ENCODE measurements around the gene EPG5.
A peak's percentile ranks its signal among the peaks of the same experiment; 100 is the strongest.
"Not testable (repeated sequence)": the region's sequence is repeated elsewhere in the genome, so short reads cannot be mapped to it uniquely, and the experiment has no call there.

Gene EPG5

DNA sequence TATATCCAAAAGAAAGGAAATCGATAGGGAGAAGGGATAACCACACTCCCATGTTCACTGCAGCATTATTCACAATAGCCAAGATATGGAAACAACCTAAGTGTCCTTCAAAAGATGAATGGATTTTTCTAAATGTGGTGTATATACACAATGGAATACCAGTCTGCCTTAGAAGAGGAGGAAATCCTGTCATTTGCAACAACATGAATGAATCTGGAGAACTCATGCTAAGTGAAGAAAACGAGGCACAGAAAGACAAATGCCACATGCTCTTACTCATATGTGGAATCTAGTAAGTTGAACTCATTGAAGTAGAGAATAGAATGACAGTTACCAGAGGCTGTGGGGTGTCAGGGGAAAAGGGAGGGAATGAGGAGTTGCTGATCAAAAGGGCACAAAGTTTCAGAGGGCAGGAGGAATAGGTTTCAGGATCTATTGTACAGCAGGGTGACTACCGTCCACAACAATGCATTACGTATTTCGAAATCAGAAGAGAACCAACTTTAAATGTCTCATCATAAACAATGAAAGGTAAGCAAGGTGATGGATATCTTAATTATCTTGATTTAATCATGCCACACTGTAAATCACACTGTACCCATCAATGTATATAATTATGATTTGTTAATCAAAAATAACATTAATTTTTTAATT lies 95.6 kb downstream of the EPG5 start:
- no peak for DNase-seq (ENCODE audit: low read depth in 2 of 2)

DNA sequence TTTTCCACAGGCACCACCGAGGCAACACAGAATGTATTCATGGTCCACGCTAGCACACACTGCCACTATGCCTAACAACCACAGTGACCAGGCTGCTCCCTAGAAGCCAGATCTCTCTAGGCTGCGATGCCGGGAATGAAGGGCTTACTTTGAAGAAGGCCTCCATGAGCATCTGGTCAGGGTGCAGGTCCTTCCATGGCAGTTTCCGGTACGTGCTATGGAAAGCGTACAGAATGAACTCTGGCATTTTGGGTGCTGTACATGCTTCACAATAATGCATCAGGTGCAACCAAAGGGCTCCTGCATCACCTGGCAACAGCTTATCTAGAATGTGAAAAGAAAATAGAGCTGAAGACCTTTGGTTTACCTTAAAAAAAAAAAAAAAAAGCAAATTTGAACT lies 96.7 kb downstream of the EPG5 start:
- DNase-seq (ENCODE audit: low read depth in 2 of 2), result no peak

DNA sequence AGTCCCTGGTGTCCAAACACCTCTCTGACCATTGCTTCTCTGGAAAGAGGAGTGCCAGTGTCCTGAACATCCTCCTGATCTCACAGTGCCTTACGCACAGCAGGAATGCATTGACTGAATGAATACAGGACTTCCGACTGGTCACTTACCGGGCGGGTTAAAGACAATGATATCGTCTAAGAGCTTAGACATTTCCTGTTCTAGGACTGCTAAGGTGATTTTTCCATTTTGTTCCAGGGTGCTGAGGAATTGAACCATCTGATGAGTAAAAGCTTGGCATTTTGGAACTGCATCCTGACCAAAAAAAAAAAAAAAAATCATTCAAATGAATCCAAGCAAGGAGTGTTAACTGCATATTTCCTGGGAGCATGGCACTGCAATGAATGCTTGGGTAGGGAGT lies 101.7 kb downstream of the EPG5 start:
- DNase-seq (ENCODE audit: low read depth in 2 of 2), result no peak

DNA sequence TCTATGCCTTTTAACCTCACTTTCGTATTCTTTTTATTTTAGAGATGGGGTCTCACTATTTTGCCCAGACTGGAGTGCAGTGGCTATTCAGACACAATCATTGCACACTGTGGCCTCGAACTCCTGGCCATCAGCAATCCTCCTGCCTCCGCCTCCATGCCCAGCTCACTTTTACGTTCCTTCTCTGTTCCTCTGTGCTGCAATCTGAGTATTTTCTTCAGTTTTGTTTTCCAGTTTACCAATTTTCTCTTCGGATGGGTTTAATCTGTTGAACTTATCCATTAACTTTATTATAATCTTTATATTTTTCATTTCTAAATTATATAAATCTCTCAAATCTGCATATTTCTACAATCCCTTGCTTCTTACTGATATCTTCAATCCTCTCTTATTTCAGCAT lies 103.0 kb downstream of the EPG5 start:
- no peak for DNase-seq (ENCODE audit: low read depth in 2 of 2)

DNA sequence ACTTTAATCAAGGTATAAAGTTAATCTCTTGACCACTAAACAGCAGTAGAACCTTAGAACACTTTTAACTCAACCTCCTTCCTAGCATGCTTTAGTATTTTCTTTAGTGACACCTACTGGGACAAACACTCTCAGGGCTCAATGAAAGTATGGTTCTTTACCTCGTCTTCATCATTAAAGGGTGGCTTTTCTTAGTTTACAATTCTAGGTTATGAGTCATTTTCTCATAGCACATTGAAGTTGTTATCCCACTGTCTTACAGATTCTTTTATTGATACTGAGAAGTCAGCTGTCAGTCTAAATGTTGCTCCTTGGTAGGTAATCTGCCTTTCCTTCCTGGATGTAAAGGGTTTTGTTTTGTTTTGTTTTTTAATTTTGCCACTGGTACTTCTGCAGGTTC lies 103.7 kb downstream of the EPG5 start:
- no peak for DNase-seq (ENCODE audit: low read depth in 2 of 2)

DNA sequence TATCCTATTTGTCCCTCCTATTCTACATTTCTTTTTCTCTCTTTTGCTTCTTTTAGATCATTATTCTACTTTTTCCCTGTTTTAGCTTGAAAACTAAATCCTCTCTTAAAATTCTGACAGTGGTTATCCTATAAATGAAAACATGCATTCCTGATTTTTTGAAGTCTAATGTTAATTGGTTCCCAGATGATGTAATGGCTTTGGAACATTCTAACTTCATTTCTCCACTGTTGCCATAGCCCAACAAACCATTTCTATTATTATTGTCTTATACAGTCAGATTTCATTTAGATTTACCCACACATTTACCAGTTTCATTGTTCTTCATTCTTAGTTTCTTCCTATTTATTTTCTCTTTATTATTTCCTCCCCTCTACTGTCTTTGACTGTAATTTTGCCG lies 105.2 kb downstream of the EPG5 start:
- no peak for DNase-seq (ENCODE audit: low read depth in 2 of 2)

DNA sequence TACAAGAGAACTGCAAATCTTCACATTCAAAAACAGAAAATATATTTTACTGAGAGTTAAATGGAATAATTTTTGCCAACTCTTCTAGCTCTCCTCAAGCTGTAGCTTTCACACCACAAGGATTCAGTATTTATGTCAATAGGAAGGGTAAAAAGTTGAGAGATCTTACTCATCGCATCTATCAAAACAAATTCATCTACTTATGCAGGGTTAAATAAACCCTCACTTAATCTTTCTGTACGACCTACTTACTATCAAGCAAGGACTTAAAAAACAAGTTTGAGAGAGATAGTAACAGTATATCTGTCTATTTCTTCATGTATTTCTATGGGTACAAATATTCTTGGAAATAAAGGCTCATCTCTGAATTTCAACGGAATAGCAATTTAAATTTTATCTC lies 106.2 kb downstream of the EPG5 start:
- DNase-seq (ENCODE audit: low read depth in 2 of 2), result no peak

DNA sequence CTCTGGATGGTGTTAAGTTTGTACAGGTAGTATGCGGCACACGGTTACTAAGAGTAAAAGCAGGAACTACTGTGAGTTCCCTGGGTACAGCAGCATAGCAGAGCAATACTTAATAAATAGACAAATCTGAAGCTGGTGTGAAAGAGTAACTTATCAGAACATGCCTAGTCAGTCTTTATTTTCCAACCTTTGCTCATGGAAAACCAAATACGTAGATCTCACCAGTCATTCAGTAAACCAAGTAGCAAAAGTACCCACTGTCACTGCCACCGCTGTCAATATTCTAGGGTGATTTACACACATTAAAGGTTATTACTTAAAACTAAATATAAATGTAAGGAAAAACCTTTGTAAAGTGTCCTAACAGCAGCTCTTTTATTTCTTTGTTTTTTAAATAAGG lies 106.6 kb downstream of the EPG5 start:
- DNase-seq (ENCODE audit: low read depth in 2 of 2), result no peak

DNA sequence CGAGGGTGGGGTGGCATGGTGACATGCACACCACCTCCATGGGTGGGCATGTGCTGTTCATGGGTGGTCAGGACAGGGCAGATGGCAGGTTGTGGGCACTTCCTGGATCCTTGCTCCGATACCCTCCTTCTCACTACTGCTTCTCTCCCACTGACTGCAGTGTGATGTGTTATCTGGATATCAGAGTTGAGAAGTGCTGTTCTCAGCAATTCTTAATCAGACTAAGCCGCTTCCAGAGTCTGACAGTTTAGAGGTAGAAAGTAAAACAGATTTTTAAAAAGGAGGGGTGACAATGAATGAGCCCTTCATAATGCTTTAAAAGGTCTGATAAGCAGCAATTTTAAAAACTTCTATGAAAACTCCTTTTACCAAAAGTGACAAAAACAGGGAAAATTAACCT lies 107.8 kb downstream of the EPG5 start:
- no peak for DNase-seq (ENCODE audit: low read depth in 2 of 2)

DNA sequence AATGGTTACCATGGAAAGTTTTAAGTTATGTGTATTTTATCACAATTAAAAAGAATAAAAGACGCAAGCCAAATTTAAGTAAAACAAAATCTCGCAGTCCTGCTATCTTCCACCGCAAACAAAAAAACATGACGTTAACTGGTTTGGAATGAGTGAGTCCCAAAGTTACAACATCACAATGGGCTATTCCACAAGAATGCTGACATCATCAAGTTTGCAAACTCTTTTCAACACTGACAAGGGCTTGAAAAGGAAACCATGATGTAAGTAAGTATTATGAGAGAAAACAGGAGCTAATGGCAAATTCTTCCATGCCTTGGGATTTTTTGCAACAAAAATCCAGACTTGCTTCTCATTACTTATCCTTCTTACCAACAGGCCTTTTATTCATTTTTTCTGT lies 110.6 kb downstream of the EPG5 start:
- DNase-seq (ENCODE audit: low read depth in 2 of 2), result peak in 1 of 2 experiments; percentile 30

DNA sequence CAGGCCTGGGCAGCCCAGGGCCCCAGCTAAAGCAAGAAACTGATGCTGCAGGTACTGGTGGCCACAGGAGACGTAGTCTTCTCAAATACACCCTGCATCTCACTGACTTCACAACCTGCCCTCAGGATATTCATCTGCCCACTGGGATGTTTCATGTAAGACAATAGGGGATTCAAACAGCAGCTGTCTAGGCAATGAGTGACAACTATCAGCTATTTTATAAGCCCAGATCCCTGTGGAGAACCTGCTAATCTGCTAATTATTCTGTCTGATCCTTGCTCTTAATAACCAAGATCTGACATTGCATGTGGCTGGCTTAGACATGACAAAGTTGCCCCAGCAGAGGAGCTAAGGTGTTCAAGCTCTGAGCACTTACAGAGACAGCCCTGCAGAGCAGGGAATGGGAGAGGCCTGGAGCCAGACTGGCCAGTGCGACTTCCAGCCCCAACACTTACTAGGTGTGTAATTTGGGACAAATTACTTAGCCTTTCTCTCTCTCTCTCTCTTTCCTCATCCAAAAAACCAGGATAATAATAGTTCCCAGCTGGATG lies 113.0 kb downstream of the EPG5 start:
- DNase-seq (ENCODE audit: low read depth in 2 of 2), result no peak

DNA sequence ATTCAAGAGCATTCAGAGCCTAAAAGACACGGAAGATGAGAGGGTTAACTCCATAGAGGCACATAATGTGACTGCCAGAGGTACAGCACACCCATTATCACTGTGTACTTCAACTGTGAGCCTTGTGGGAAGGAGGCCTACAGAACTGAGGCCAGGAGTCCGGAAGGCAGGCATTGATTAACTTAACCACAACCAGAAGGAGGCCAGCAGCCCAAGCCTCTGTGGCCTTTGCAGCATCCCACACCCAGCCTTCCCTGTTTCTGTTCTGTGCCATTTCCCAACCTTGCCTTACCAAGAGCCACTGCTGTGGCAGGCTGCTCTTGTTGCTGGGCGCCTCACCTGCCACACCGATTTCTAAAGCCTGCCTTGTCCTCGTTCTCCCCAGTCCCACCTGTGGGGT lies 114.5 kb downstream of the EPG5 start:
- DNase-seq (ENCODE audit: low read depth in 2 of 2), result no peak

DNA sequence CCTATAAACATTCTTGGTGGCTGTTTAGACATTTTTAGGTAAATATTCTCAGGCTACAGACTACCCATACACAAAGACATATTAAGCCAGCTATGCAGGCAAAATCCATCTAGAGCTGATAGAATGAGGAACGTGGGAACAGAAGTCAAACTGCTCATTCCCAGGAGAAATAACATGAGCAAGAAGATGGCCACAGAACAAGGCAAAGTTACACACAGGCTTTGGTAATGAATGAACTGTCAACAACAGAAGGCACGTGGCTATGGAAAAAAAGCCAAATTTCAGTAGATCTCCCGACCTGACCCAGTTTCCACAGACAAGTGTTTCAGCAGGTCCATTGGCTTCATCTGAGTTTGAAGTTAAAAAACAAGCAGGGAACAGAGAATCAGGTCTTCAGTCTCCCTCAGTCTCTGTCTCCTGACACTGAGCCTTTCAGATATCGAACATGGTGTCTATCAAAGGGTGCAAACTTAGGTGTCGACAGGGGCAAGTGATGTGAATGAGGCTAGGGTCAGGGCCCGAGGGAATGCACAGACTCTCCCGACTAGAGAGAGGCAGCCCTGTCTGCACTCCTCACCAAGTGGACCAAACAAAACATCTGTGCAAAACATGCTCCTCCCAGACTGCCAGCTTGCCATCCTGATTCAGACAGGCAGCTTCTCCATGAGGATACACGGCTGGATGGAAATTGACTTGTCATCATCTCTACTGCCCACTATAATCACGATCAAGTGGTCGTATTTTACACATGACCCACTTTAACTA lies 115.8 kb downstream of the EPG5 start:
- DNase-seq (ENCODE audit: low read depth in 2 of 2), result no peak

DNA sequence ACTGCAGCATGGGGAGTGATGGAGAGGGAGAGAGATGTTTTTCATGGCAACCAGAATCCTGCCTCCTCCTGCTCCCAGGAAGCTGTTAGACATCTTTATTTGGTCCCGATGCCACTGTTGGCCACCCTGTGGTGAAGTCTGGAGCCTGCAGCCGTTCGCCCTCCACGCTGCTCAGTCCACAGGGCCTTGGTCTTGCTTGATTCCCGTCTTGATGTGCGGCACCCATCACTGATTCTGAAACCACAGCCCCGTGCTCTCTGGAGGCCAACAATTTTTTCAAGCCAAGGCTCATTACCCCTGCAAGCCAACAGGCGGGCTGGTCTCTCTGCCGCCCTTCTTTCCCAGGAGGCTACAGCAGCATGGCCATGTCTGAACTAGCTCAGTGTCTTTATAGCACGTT lies 117.1 kb downstream of the EPG5 start:
- DNase-seq (ENCODE audit: low read depth in 2 of 2), result no peak

DNA sequence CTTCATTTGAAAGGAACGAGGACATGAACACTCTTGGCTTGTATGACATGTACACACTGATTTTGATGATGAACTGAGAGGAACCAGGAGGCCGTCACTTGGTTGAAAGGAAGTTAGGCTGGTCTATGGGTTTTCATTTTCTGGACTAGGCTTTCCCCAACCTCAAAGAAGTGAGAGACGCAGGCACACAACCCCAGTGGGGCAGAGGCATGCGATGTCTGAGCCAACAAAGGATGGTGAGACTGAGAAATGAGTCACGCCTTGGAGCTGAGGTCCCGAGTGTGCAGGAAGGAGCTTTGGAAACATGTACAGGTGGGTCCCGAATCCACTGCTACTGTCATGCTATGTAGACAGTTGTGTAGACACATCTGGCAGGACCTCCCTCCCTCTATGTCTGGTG lies 117.6 kb downstream of the EPG5 start:
- DNase-seq (ENCODE audit: low read depth in 2 of 2), result no peak

DNA sequence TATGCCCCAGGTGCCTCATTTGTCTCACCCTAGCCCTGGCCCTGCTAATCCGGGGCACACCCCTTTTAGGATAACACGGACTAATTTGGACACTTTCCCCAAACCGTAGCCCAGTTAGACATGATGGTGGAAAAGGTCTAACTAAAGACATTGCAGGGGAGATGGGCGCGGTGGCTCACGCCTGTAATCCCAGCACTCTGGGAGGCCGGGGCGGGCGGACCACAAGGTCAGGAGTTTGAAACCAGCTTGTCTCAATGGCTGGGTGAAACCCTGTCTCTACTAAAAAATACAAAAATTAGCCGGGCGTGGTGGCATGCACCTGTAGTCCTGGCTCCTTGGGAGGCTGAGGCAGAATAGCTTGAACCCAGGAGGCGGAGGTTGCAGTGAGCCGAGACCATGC lies 118.5 kb downstream of the EPG5 start:
- DNase-seq (ENCODE audit: low read depth in 2 of 2), result not testable (repeated sequence)

DNA sequence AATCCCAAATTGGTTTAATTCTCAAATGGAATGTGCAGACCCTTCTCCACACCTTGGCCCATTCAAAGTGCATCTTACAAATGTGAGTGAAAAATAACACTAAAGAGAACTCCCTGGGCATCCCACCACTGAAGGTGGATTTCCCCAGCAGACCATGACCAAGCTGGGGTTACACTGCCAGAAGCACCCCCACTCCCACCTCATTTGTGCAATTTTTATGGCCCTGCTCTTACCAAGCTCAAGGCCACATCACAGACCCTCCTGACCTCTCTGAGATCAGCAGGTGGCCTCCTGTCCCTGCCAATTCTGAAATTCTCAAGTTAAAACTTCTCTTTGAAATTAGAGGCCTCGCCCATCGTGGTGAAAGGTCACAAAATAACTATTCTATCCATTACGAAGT lies 120.0 kb downstream of the EPG5 start:
- DNase-seq (ENCODE audit: low read depth in 2 of 2), result no peak

DNA sequence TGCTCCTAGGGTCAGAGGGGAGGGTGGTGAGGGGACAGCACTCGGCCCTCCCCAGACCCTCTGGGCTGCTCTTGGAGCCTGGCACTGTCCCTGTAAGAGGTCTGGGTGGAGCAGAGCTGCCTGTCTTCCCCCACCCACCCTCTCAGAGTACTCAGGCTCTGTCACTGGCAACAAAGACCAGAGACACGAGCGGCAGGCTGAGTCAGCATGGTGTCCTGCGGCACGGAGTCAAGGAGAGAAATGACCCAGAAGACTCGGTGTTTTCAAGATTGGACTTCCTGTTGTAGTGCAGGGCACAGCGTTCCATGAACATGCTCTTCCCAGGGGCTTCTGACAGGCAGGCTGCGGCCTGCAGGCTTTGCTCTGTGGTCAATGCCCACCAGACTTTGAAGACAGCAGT lies 121.7 kb downstream of the EPG5 start:
- DNase-seq (ENCODE audit: low read depth in 2 of 2), result no peak

DNA sequence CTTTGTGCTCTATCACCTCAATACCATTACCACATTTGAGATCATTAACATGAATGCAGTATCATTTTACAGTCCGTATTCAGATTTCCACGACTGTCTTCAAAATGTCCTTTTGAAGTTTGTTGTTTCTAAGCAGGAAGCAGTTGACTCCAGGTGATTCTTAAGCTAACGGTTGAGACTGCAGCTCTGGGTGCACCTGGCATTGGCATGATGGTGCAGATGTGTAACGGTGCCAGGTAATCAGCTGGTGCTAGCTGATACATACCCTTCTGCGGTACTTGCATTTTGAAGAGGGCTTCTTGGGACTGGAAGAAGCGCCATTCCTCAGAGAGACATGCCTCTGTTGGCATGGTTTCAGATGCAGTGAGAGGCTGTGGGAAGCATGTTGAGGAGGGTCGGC lies 122.2 kb downstream of the EPG5 start:
- DNase-seq (ENCODE audit: low read depth in 2 of 2), result no peak

DNA sequence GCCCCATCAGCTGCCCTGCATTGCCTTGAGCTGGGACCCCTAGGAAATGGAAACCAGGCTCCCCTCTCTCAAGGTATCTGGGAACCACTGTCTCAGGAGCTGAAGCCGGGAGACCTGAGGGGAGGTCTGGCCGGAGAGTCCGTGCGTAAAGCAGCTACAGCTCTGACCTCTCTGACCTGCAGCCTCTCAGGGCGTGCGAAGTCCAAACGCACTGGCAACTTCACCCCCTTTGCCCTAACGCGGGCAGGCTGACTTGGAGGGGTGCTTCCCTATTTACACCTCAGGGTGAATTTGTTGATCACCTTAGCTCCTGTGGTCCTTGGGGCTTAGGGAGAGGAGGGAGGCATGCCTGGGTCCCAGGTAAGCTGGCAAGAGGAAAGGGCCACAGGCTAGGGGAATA lies 124.1 kb downstream of the EPG5 start:
- no peak for DNase-seq (ENCODE audit: low read depth in 2 of 2)

DNA sequence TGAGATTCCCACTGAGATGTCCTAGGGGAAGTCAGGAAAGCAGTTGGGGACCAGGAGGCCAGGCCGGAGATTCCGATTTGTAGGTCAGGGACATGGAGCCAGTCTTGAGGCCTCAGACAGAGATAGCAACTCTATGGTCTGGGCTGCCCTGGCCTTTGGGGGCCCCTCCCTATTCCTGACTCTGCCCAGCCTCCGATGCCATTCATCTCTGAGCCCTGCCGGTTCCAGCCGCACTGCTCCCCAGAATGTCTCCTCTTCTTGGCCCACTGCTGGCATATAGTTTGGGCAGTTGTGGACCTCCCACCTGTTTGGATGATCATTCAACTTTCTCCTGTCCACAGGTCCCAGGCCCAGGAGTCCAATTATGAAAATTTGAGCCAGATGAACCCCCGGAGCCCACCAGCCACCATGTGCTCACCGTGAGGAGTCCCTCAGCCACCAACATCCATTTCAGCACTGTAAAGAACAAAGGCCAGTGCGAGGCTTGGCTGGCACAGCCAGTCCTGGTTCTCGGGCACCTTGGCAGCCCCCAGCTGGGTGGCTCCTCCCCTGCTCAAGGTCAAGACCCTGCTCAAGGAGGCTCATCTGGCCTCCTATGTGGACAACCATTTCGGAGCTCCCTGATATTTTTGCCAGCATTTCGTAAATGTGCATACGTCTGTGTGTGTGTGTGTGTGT lies 125.2 kb downstream of the EPG5 start:
- DNase-seq (ENCODE audit: low read depth in 2 of 2), result no peak

DNA sequence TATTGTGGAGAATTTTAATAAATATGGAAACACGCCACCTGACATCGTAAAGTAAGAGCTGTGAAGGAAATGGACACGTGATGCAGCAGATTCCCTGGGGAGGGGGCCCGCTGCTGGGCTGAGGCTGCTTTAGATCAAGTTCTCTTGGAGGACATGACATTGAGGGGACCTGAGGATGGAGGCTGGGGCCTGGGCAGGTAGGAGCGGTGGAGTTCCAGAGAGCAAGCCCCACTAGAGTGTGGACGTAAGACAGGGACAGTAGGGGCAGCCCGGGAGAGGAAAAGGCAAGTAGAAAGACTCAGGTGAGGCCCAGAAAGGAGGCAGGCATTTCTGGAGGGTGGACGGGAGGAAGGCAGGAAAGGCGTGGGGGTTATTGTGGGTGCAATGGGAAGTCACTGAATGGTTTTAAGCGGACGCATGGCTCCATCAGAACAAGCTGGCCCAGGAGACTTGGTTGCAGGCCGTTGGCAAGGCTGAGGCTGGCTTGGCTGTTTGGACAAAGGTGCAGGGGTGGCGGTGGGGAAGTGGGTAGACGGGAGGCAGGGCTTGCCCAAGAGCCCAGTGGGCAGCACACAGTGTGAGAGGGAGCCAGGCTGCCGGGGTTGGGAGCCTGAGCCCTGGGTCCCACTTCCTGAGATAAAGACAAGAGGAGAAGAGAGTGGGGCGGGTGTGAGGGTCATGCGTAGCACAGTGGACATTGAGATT lies 125.9 kb downstream of the EPG5 start:
- DNase-seq (ENCODE audit: low read depth in 2 of 2), result no peak
